ENCODE measurements around the gene EGFL8.

The EGFL8 gene

DNA sequence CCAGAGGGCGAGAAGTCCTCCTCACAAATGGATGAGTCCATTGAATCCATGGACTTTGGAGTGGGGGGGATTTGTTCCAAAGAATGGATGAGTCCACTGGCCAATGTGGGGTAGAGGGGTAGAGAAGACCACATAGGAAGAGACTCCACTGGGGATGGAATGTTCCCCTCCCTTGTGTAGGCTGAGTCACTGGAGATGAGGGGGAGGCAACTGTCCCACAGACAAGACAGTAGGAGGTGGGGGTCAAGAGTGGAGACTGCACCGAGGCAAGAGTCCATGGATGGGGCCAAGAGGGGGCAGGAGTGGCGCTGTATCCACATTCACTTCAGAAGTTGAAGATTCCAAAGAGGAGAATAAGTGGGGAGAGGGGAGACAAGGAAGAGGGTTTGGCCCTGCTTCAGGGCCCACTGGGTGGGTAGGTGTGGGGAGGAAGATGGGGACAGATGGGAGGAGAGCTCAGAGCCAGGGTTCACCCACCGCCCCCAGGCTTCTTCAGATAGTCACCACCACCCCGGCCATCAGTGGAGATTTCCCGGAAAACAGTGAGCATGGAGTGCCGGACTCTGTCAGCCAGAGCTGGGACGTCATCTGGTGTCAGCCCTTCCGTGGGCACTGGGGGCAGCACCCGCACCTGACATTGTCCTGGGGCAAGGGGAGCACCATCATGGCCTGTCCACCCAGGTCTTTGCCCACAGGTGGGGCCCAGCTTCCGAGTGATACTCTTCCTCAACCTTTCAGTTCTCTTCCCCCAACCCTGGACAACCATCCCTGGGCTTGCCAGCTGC is 4.6 kb downstream of the EGFL8 start:
- DNase-seq = no peak

DNA sequence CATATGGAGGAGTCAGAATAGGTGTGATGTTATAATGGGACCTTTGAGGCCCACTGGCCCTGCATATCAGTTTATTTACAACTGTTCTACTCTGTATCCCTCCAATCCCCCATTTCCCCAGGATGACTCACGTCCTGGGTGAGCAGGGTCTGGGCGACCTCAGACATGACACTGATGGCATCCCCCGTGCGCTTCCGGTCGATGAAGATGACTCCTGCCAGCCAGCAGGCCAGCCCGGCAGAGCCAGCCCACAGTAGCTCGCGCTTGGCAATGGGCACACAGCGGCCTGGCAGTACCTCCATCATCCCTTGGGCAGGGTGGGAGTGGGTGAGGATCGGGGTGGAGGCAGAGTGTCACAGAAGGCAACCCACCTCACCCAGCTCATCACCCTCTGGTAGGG is 5.9 kb downstream of the EGFL8 start:
- DNase-seq = no peak

DNA sequence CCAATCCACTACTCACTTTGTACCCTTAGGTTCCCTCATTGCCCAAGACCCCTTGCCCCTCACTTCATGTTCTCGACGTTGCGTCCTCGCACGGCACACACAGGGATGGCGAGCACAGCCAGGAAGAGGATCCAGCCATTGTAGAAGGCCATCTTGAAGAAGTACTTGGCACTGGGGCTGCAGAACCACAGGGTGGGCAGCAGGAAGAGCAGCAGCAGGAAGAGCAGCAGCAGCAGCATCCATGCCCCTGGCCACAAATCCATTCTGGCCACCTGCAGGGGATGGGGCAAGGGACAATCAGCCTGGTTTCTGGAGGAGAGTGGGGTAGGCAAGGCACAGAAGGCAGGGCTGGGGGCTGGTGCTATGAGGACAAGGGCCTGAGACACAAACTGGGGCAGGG is 6.8 kb downstream of the EGFL8 start:
- no peak for DNase-seq

DNA sequence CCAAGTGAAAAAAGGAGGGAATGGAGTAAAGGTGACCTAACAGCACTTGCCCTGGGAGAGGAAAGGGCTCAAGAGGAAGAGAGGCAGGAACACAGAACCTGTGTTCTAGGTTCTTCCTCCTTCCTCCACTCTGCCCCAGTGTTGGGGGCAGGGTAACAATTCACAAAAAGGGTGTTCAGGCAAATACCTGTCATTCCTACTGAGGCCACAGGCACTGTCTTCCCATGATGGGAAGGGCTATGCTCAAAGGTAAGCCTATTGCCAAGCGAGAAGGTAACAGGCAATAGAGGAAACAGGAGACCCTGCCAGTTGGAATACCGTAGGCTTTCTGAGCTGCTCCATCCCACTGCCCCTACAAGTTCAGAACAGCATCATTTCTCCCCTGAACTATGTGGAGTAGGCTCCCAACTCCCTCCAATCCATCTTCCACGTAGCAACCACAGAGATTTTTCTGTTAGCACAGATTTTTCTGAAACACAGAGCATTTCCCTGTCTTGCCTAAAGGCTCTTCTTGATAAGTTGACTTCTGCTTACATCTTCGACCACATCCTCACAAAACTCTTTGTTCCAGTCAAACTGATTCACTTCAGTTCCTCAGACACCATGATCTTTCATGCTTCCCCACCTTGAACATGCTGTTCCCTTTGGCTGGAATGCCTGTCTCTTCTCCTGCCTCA is 8.8 kb downstream of the EGFL8 start:
- no peak for DNase-seq

DNA sequence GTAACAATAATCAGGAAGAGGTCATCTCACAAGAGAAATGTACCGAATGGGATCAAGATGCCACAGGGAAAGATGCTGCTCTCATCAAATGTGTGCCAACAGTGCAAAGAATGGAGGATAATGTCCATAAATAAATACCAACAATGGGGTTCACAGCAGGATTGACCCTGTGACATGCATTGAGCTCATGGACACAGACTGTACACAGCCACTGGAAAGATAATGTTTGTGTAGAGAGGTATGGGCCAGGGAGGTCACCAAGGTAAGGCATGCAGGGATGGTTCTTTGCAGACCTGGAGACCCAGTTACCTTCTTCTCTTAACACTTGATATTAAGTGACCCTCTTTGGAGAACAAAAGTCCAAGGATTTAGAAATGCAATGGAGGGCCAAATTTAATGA is 10.0 kb downstream of the EGFL8 start:
- no peak for DNase-seq

DNA sequence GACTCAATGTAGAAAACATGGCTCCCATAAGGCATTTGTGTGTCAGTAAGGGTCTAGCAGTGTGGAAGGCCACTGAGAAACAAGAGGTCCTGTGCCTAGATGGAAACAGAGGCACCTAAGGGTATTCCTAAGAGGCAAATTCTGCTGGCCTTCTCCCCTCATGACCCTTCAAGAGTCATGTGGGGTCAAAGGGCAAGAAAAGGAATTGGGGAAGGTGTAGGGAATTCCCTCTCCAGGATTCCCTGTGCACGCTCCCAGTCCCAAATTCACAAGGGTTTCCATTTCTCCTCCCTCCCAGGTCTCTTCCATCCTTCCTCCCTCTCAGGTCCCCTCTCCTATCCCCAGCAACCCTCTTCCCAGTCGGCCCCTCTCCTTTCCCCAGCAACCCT is 10.9 kb downstream of the EGFL8 start:
- no peak for DNase-seq

DNA sequence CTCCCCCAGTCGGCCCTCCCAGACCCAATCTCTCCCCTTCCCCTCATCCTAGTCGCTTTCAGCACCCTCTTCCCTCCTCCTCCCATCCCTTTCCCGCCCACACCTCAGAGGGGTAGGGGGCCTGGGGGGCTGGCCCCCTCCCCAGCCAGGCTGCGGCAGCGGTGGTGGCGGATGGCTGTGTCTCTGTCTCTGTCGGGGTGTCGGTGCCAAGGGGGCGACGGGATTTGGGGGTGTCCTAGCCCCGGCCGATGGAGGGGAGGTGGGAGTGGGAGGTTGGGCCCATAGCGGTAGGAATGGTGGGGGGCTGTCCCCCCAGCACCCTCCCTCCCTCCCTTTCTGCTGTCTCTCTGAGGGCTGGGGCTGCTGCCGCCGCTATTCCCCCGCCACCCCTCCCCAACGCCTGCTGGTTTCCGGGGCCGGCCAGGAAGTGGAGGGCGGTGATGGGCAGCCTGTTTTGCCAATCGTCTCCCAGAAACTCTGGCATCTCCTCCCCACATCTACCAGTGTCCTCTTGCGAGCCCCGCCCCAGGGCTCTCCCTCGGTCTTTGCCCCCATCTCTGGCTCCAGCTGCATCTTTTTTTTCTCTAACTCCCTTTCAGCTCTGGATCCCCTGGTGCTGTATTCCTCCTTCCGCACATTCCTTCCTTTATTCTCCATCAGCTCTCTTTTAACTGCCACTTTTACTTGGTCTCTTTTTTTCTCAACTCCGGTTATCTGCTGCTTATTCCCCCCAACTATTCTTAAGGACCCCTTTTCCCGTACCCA is 11.5 kb downstream of the EGFL8 start, which contains the start of gene AGPAT1:
AGPAT1 (minus strand) TSS at position 374 of the 765 bp plus-strand sequence. CDS start 4,588 bp downstream, outside the sequence.
- peak; percentile 84 to 94 for DNase-seq

DNA sequence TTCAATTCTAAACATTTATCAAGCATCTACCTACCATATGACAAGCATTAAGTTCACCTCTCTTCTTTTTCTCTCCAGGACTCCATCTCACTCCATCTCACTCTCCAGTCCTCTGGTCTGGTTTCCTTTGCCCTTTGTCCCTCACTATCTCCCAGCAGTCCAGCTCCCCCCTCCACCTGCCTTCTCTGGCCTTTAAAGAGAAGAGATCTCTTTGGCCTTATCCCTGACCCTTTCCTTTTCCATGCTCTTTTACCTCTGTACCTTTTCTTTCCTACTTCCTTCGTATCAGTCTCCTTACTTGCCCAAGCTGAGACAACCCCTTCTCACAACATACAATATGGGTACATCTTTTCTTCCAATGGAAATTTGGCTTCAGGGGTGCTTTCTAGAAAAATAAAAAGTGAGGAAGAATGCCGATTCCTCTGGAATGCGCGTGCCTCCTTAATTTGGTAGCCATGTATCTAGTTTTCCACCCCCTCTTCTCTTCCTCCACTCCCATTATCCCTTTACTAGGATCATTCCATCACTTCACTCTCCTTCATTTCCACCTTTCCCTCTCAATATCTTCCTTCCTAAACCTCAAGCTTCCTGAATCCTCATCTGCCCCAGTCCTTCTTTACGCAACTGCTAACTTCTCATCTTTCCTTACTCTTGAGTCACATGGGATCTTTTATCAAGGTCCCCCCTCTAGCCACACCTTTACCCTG is 12.2 kb downstream of the EGFL8 start:
- no peak for DNase-seq

DNA sequence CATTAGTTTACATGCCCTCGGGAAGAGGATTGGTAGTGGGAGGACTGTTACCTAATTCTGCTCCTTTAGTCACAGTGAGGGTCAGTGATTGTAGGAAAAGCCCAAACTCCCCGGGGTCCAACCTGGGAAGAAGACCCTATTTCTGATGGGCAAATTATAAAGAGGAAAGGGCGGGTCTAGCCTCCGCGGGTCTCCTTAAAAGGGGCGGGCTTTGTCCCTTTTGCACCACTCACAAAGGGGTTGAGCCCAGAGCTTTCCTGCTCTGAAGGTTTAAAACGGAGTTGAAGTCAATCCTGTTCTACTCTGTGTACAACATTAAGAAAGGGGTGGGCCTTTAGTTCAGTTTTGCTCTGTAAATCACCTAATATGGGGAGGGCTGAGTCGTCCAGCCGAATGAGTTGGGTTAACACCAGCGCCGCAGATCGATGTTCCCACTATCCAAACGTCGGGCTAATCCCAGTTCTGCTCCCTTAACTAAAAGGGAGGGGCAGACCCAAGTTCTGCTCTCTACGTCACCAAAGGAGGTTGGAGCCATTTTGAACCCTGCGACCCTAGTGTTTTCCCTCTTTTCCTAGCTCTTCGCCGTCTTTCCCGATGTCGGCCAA is 12.9 kb downstream of the EGFL8 start:
- DNase-seq = peak in 1 of 2 experiments; percentile 69

DNA sequence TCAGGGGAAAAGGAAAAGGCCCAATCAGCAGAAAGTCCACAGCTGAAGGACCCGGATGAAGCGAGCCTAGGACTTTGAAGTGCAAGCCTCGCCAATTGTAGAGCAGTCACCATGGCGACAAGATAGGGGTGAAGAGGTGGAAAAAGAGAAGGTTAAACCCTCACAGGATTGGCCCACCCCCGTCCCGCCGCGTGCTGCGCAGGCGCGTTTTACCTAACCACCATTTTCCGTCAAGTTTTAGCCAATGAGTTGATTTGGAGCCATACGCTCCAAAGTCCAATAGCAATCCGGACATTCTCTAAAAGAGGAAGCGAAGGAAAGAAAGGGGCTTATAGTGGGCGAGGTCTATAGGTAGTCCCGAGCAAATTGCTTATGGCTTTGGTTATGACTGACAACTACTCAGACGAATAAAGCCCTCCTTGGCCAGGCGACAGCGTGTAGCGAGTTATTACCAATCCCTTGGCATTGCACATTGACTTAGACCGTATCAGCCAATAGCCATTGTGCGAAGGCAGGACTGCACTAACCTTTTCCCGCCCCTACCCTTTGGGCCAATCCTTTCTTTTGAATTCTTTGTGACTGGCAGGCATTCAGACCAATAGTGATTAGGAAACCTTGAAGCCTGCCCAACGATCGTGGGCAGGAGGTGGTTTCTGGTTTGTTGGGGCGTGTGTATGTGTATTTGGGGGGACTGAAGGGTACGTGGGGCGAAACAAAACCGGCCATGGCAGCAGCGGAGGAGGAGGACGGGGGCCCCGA is 13.6 kb downstream of the EGFL8 start, which contains the start of gene RNF5:
RNF5 (plus strand) TSS at position 618 of the 759 bp plus-strand sequence; CDS start at position 725, 107 bp downstream.
- DNase-seq = peak; percentile 98 to 99

DNA sequence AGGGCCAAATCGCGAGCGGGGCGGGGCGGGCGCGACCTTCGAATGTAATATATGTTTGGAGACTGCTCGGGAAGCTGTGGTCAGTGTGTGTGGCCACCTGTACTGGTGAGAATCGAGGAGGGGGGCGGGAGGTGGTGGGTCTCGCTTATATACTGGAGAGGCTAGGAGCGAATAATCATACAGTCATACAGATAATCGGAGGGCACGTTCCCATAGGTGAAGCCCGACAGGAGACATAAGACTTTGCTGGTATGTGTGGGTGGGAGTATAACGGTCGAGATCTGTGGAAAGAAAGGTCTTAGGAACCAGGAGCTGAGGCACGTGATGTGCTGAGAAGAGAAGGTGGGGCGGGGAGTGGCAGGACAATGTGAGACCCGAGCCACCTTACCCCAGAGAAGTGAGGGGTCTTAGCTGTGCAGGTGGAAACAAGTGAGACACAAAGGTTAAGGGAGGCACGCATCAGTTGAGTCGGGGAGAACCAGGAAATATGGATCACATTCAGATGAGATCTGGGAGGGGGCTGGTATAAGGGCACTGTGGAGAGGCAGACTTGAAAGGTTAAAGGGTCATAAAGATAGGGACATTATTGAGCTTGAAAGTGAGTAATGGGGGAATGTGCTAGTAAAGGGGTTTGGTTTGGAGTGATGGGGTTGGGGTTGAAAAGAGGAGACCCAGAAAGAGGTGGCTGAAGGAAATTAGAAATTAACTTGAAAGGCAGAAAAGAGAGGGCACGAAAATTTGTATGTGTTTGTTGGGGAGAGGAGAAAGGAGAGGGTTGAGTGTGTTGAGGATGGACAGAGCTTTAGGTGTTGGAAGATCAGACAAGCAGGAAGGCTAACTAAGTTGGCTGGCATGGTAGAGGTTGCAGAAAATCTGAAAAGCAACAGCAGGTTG is 14.4 kb downstream of the EGFL8 start:
- DNase-seq = no peak

DNA sequence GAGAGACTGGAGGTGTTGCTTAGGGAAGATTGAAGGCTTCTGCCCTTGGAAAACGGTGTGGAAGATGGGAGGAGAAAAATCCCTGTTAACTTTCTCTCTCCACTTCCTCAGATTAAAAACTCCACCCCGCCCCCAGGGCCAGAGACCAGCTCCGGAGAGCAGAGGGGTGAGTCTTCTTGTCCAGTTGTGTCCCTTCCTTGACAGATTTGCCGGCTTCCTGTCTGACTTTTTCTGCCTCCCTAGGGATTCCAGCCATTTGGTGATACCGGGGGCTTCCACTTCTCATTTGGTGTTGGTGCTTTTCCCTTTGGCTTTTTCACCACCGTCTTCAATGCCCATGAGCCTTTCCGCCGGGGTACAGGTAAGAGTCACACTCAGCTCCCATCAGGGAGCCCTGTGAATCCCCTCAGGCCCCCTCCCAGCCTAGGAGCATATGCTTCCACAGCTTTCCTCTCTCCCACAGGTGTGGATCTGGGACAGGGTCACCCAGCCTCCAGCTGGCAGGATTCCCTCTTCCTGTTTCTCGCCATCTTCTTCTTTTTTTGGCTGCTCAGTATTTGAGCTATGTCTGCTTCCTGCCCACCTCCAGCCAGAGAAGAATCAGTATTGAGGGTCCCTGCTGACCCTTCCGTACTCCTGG is 15.5 kb downstream of the EGFL8 start:
- DNase-seq = no peak

DNA sequence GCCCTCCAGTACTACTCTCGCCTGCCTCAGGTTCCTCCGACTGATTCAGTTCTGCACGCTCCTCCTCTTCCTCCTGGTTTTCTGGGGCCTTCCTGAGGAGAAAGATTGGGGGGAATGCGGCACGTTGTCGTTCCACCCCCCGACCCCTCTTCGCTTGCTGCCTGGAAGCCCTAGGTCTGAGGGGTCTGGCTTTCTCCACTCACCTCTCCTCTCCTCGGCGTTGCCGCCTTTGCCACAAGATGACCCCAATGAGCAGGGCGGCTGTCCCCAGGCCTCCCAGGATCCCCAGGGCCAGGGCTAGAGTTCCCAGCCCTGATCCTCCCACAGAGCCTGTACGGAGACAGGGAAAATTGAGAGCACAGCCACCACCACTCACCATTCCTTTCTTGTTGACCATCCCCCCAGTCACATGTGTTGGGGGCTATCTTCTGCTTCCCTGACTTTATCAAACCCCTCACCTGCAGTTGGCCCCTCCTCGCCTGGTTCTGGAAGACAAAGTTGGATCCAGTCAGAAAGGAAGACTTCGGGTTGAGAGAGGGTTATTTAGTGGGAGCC is 16.8 kb downstream of the EGFL8 start:
- DNase-seq = no peak

DNA sequence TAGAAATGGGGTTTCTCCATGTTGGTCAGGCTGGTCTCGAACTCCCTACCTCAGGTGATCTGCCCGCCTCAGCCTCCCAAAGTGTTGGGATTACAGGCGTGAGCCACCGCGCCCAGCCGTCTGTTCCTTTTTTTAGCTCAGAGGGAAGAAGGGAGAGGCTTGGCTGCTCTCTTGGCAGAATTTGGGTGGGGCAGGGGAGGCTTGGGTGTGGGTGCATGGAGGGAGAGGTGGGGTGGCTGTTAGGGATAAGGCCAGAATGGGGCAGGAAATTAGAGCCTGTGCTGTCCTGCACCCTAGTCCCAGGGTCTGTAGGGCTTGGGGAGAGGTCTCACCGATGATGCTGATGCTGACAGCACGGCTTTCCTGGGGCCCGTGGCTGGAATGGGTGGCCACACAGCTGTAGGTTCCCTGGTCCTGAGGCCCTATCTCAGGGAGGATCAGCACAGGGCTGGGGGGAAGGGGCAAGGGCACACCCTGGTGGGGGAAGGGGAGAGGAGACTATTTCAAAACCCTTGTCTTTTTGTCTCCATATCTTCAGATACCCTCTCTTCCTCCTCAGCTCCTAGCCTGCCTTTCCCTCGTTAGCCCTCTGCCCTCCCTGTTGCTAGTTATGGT is 17.6 kb downstream of the EGFL8 start:
- DNase-seq = no peak

DNA sequence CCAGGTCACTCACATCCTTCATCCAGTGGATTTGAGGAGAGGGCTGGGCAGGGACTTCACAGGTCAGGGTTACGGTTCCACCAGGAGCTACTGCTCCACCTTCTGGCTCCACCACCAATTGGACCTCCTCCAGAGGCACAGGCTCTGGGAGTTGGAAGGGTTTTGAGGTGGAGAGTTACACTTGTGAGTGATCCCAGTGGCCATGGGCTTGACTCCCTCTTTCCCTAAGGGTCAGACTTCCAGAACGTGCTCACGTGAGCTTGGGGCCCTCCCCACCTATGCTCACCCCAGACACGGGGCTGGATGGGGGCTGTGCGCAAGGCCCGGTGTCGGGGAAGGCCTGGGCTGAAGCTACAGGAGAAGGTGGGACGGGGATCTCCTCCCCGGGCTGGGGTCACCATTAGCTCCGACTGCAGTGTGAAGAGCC is 18.2 kb downstream of the EGFL8 start:
- DNase-seq = no peak

DNA sequence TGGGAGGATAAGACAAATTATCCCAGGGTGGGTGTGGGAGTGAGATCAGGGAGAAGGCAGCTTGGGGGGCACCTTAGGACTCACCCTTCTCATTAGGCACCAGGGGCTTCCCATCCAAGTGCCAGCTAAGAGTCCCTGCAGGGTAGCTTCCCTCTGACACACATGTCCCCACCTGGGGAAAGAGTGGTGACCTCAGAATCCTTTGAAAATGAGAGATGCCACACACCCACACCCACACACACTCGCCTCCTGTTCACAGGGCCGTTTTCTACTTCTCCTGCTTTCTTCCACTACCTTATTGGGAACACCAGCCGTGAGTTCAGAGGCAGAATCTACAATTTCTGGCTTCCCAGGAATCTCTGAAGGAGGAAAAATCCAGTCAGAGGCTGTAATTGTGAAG is 18.6 kb downstream of the EGFL8 start:
- no peak for DNase-seq

DNA sequence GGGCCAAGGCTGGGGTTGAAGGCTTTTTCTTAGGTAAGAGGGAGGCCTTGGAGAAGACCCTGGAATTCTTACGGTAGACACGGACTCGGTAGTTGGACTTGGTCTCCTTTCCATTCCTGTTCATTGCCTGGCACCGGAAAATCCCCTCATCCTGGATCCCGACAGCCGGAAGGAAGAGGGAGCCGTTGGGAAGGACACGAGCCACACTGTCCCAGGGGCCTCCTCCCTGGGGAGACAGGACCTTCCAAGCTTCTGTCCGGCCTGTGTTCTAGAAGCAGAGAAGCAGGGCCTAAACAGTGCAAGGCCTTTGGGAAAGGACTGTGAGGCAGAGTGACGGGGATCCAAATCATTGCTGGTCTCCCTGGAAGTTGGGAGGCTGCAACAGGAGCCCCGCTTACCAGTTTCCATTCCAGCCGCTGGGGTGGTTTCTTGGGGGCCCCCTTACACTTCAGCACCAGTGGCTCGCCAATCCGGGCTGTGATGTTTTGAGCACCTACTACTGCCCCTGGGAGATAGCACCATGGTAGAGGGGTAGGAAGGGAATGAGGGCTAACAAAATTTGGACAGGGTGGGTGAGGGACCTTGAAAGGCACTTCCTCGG is 19.2 kb downstream of the EGFL8 start:
- no peak for DNase-seq

DNA sequence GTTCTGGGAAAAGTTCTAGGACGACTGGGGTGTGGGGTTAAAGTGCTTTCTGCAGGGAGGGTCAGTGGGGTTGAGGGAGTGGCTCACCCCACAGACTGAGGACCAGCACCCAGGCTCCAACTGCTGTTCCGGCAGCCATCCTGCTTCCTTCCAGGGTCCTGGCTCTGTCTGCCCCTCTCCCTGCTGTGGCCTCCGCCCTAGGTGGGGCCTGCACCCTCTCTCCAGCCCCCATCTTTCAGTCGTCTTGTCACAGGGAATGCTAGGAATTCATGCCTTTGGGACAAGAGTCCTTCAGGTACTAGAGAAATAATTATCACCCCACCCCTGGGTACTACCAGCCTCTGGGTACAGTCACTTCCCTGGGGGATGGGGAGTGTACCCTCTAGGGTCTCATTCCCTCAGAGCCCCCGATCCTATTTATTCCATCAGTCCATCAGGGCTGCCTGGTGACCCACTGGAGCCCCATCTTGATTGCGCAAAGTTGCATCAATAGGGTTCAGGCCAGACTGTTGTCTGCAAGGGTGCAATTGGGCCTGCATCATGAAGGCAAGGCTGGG is 19.8 kb downstream of the EGFL8 start, which contains the start of gene AGER:
AGER (minus strand) TSS at position 170 of the 557 bp plus-strand sequence; CDS start at position 139, 31 bp downstream.
- no peak for DNase-seq

Measured in NCI-H1930 (cell line).